Lower leg skin (tissue), 3 donors: ENCODE results near the gene ASGR1.

Experiments
- POLR2A ChIP-seq, 2 donors: fragments of 450-650 bp; IDR thresholded peaks; one replicate each; pipeline ENCODE4 v1.6.1; 2016 to 2017; ENCODE audit warnings: antibody characterized with exemption in 2 of 2, mild to moderate bottlenecking in 1 of 2, moderate library complexity in 1 of 2
- TF ChIP-seq, protein P1 (sequence below), 3 donors: fragments of 450-650 bp; IDR thresholded peaks; one replicate each; pipeline ENCODE4 v1.5.1; 2016; ENCODE audit warnings: antibody characterized with exemption in 3 of 3, mild to moderate bottlenecking in 3 of 3, moderate library complexity in 2 of 3

DNA sequence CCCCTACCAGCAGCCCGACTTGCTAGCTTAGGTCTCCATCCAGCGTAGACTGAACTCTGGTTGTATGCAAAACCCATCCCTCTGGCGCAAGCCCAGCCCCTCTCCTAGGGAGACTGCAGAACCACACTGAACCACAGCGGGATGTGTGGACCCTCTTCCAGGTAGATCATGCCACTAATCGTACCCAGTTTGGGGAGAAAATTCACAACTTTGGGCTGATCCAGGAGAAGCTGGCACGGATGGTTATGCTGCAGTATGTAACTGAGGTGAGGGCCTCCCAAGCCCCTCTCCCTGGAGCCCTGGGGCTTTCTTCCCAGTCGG is 43.8 kb upstream of the ASGR1 start:
- TF ChIP-seq, protein P1, sequence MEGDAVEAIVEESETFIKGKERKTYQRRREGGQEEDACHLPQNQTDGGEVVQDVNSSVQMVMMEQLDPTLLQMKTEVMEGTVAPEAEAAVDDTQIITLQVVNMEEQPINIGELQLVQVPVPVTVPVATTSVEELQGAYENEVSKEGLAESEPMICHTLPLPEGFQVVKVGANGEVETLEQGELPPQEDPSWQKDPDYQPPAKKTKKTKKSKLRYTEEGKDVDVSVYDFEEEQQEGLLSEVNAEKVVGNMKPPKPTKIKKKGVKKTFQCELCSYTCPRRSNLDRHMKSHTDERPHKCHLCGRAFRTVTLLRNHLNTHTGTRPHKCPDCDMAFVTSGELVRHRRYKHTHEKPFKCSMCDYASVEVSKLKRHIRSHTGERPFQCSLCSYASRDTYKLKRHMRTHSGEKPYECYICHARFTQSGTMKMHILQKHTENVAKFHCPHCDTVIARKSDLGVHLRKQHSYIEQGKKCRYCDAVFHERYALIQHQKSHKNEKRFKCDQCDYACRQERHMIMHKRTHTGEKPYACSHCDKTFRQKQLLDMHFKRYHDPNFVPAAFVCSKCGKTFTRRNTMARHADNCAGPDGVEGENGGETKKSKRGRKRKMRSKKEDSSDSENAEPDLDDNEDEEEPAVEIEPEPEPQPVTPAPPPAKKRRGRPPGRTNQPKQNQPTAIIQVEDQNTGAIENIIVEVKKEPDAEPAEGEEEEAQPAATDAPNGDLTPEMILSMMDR (IDR thresholded peaks at IDR 0.05), result no peak
- TF ChIP-seq POLR2A (IDR thresholded peaks at IDR 0.05), result no peak
